Stimulated activated CD4-positive, alpha-beta T cell treated with anti-CD3 and anti-CD28 coated beads, TNF-alpha, amount 100 ng/mL, for 1 hour (primary cell): Measurements from ENCODE around the gene GRIN2B.

ENCODE experiments used
- DNase-seq, 3 donors: peaks; one replicate each; pipeline ENCODE4 v3.0.0-alpha.2; 2020; ENCODE audit warnings: low read depth in 3 of 3, low spot score in 1 of 3

Gene GRIN2B

GRCh38 chr12:13981296-13981962 is at the start of gene GRIN2B:
TSS of gene GRIN2B (minus strand) at chr12:13981602. CDS start at chr12:13866208, 115,394 bp downstream.
- no peak for DNase-seq

- DNase-seq = no peak
These were observed 45.1 kb upstream of the GRIN2B start for GRCh38 chr12:14026537-14026936.

- DNase-seq = no peak
These were observed 43.2 kb upstream of the GRIN2B start for GRCh38 chr12:14024591-14024990.

- DNase-seq = no peak
These were observed 36.7 kb upstream of the GRIN2B start for GRCh38 chr12:14018080-14018479.

- DNase-seq = no peak
These were observed 29.6 kb upstream of the GRIN2B start for GRCh38 chr12:14010989-14011388.

GRCh38 chr12:14007639-14008038 is 26.2 kb upstream of the GRIN2B start:
- no peak for DNase-seq

GRCh38 chr12:13992585-13992984 is 11.2 kb upstream of the GRIN2B start:
- no peak for DNase-seq

GRCh38 chr12:13992106-13992505 is 10.7 kb upstream of the GRIN2B start:
- DNase-seq = no peak

- DNase-seq = no peak
These were observed 4.6 kb upstream of the GRIN2B start for GRCh38 chr12:13986031-13986430.

GRCh38 chr12:13981990-13982389 is 588 bp upstream of the GRIN2B start:
- no peak for DNase-seq

- DNase-seq = no peak
These were observed 685 bp downstream of the GRIN2B start for GRCh38 chr12:13980538-13981295.

- no peak for DNase-seq
These were observed 1.5 kb downstream of the GRIN2B start for GRCh38 chr12:13979772-13980378.

GRCh38 chr12:13978876-13979275 is 2.5 kb downstream of the GRIN2B start:
- no peak for DNase-seq

- DNase-seq = no peak
These were observed 4.5 kb downstream of the GRIN2B start for GRCh38 chr12:13976880-13977279.

- DNase-seq = no peak
These were observed 5.3 kb downstream of the GRIN2B start for GRCh38 chr12:13976028-13976584.

- no peak for DNase-seq
These were observed 7.4 kb downstream of the GRIN2B start for GRCh38 chr12:13973996-13974395.

- DNase-seq = no peak
These were observed 10.6 kb downstream of the GRIN2B start for GRCh38 chr12:13970803-13971202.

GRCh38 chr12:13968281-13968680 is 13.1 kb downstream of the GRIN2B start:
- DNase-seq = no peak

GRCh38 chr12:13964666-13965065 is 16.7 kb downstream of the GRIN2B start:
- no peak for DNase-seq

GRCh38 chr12:13962699-13963098 is 18.7 kb downstream of the GRIN2B start:
- no peak for DNase-seq

- DNase-seq = no peak
These were observed 19.4 kb downstream of the GRIN2B start for GRCh38 chr12:13961971-13962370.

- no peak for DNase-seq
These were observed 22.2 kb downstream of the GRIN2B start for GRCh38 chr12:13959131-13959723.
